ENCODE data around the gene ABHD5. TPM values are rescaled to one million over a fixed set of nuclear protein-coding genes. Genes with fewer than 3 reads are reported as not detected.

ABHD5 gene
- total RNA-seq, 2 experiments from 2014 or later = 7.8 to 8.4 TPM

- ChIA-PET CTCF (no interaction called here), POLR2A (interaction anchor here (0.7 kb wide), 1 partner anchor 204 kb away, joined by 3 read pairs; no protein-coding TSS in a partner anchor)
- Mint-ChIP-seq H3K4me3 (no peak overlapping the region), H3K4me1 (ENCODE audit: low read depth) (peaks cover 32% of the 10 kb centered on the region), H3K36me3 (ENCODE audit: low read depth) (peaks cover 6% of the 10 kb centered on the region), H3K27me3 (no peaks in the 10 kb centered on the region), H3K27ac (no peak overlapping the region), H3K9me3 (no peaks in the 10 kb centered on the region)
- no peak for DNase-seq
- TF ChIP-seq CTCF (IDR thresholded peaks at IDR 0.05) = no peak
- ATAC-seq = no peak
- intact Hi-C loops (cut with micrococcal nuclease) = no loop called here
These were observed 5.7 kb downstream of the ABHD5 start for GRCh38 chr3:43696441-43696840.

- H3K27ac Mint-ChIP-seq = no peak overlapping the region
- H3K9me3 Mint-ChIP-seq = no peaks in the 10 kb centered on the region
- no peak overlapping the region for H3K4me3 Mint-ChIP-seq
- TF ChIP-seq CTCF (IDR thresholded peaks at IDR 0.05) = no peak
- intact Hi-C loops (cut with micrococcal nuclease) = no loop called here
- ChIA-PET POLR2A (no interaction called here), CTCF (interaction anchor here (1.1 kb wide), 1 partner anchor 159 kb away, joined by 4 read pairs; no protein-coding TSS in a partner anchor)
- H3K27me3 Mint-ChIP-seq = no peaks in the 10 kb centered on the region
- DNase-seq (no peak), ATAC-seq (no peak)
- peaks cover 31% of the 10 kb centered on the region for H3K4me1 Mint-ChIP-seq (ENCODE audit: low read depth)
- H3K36me3 Mint-ChIP-seq (ENCODE audit: low read depth) = peaks cover 7% of the 10 kb centered on the region
These were observed 6.1 kb downstream of the ABHD5 start for GRCh38 chr3:43696881-43697280.

GRCh38 chr3:43699864-43700263 is 9.1 kb downstream of the ABHD5 start:
- ATAC-seq (peak; percentile 77), DNase-seq (peak; percentile 39)
- Mint-ChIP-seq H3K36me3 (ENCODE audit: low read depth) (peaks cover 17% of the 10 kb centered on the region), H3K27me3 (no peaks in the 10 kb centered on the region), H3K4me3 (no peak overlapping the region), H3K27ac (no peak overlapping the region), H3K4me1 (ENCODE audit: low read depth) (peaks cover 12% of the 10 kb centered on the region), H3K9me3 (no peaks in the 10 kb centered on the region)
- POLR2A ChIA-PET = no interaction called here
- intact Hi-C loops (cut with micrococcal nuclease) = no loop called here
- TF ChIP-seq CTCF (IDR thresholded peaks at IDR 0.05) = peak; percentile 34
- CTCF ChIA-PET = interaction anchor here (1.0 to 1.2 kb wide), 3 partner anchors 69 to 475 kb away, joined by 3 to 4 read pairs (median 3); no protein-coding TSS in a partner anchor

- ATAC-seq = no peak
- intact Hi-C loops (cut with micrococcal nuclease) = no loop called here
- Mint-ChIP-seq H3K4me3 (no peak overlapping the region), H3K27ac (no peak overlapping the region), H3K36me3 (ENCODE audit: low read depth) (peaks cover 23% of the 10 kb centered on the region), H3K27me3 (no peaks in the 10 kb centered on the region), H3K4me1 (ENCODE audit: low read depth) (peaks cover 7% of the 10 kb centered on the region), H3K9me3 (no peaks in the 10 kb centered on the region)
- DNase-seq = no peak
- ChIA-PET CTCF (no interaction called here), POLR2A (no interaction called here)
- TF ChIP-seq CTCF (IDR thresholded peaks at IDR 0.05) = no peak
These were observed 14.0 kb downstream of the ABHD5 start for GRCh38 chr3:43704697-43705096.

- TF ChIP-seq CTCF (IDR thresholded peaks at IDR 0.05) = no peak
- Mint-ChIP-seq H3K27ac (no peak overlapping the region), H3K4me1 (ENCODE audit: low read depth) (peaks cover 4% of the 10 kb centered on the region), H3K27me3 (no peaks in the 10 kb centered on the region), H3K4me3 (no peak overlapping the region), H3K36me3 (ENCODE audit: low read depth) (peaks cover 16% of the 10 kb centered on the region), H3K9me3 (no peaks in the 10 kb centered on the region)
- DNase-seq (no peak), ATAC-seq (no peak)
- POLR2A ChIA-PET = interaction anchor here (1.0 kb wide), 1 partner anchor 16 kb away, joined by 6 read pairs; the partner anchor contains the start of gene ABHD5
- CTCF ChIA-PET = interaction anchor here (1.0 to 1.5 kb wide), 2 partner anchors 18 to 45 kb away, joined by 3 read pairs; no protein-coding TSS in a partner anchor
- intact Hi-C loops (cut with micrococcal nuclease) = no loop called here
These were observed 15.6 kb downstream of the ABHD5 start for GRCh38 chr3:43706342-43706741.
